D341Med (cell line): ENCODE measurements around the gene ADNP.
"Not testable (repeated sequence)": the region's sequence is repeated elsewhere in the genome, so short reads cannot be mapped to it uniquely, and the experiment has no call there.

Experiments used
- DNase-seq: peaks from one replicate; pipeline ENCODE4 v3.0.0; 2012; ENCODE audit warnings: low spot score

Gene ADNP

GRCh38 chr20:50900261-50900660 lies 31.0 kb downstream of the ADNP start:
- DNase-seq, result no peak

- no peak for DNase-seq
These were observed 32.8 kb downstream of the ADNP start for GRCh38 chr20:50898475-50898874.

- DNase-seq, result no peak
These were observed 36.0 kb downstream of the ADNP start for GRCh38 chr20:50895111-50895830.

- no peak for DNase-seq
These were observed 37.6 kb downstream of the ADNP start for GRCh38 chr20:50893620-50894019.

- DNase-seq, result no peak
These were observed 38.8 kb downstream of the ADNP start for GRCh38 chr20:50892394-50892793.

- DNase-seq, result no peak
These were observed 40.1 kb downstream of the ADNP start for GRCh38 chr20:50891138-50891537.

- no peak for DNase-seq
These were observed 43.7 kb downstream of the ADNP start for GRCh38 chr20:50887576-50887975.

- no peak for DNase-seq
These were observed 45.0 kb downstream of the ADNP start for GRCh38 chr20:50886184-50886790.

GRCh38 chr20:50885781-50886180 lies 45.5 kb downstream of the ADNP start:
- no peak for DNase-seq

GRCh38 chr20:50885068-50885467 lies 46.2 kb downstream of the ADNP start:
- no peak for DNase-seq

- DNase-seq, result no peak
These were observed 47.4 kb downstream of the ADNP start for GRCh38 chr20:50883856-50884255.

- DNase-seq, result not testable (repeated sequence)
These were observed 49.3 kb downstream of the ADNP start for GRCh38 chr20:50881759-50882424.

- DNase-seq, result no peak
These were observed 51.3 kb downstream of the ADNP start for GRCh38 chr20:50879649-50880550.

- no peak for DNase-seq
These were observed 53.9 kb downstream of the ADNP start for GRCh38 chr20:50877232-50877743.

GRCh38 chr20:50876816-50877215 lies 54.4 kb downstream of the ADNP start:
- no peak for DNase-seq

- no peak for DNase-seq
These were observed 55.1 kb downstream of the ADNP start for GRCh38 chr20:50876063-50876685.

GRCh38 chr20:50874758-50875665 lies 56.2 kb downstream of the ADNP start:
- DNase-seq, result no peak

GRCh38 chr20:50874111-50874757 lies 57.0 kb downstream of the ADNP start:
- no peak for DNase-seq

GRCh38 chr20:50873585-50873984 lies 57.7 kb downstream of the ADNP start:
- DNase-seq, result no peak
